HepG2 (cell line): ENCODE results near the gene ABRACL. TPM values are rescaled to one million over a fixed set of nuclear protein-coding genes. Genes with fewer than 3 reads are reported as not detected.

Experiments
- BHLHE40 ChIP-seq: IDR thresholded peaks from 2 replicates; pipeline ENCODE4 v1.6.1; 2011; ENCODE audit warnings: low read length, improper control_type of control experiment
- CCAR2 ChIP-seq: fragments of 200-400 bp; formaldehyde crosslinking; optimal IDR thresholded peaks from 2 replicates; pipeline ENCODE3; 2018; ENCODE audit warnings: low read depth, mild to moderate bottlenecking, low read length, moderate library complexity
- CREM ChIP-seq, 2 experiments: sonication (generic) in 1 of 2; formaldehyde crosslinking in 1 of 2; IDR thresholded peaks; 2 replicates each; pipeline versions ENCODE4 v1.4.0 to v1.6.1; 2016 to 2020; ENCODE audit warnings: antibody characterized with exemption in 1 of 2, mild to moderate bottlenecking in 1 of 2, missing genetic modification reagents in 1 of 2
- EEA1 ChIP-seq: sonication (generic); formaldehyde crosslinking; IDR thresholded peaks from 2 replicates; pipeline ENCODE4 v1.5.1; 2020; ENCODE audit warnings: mild to moderate bottlenecking, missing genetic modification reagents, borderline replicate concordance
- EP300 ChIP-seq, 3 experiments: sonication (generic) in 1 of 3; formaldehyde crosslinking in 1 of 3; IDR thresholded peaks; 2 replicates each; pipeline versions ENCODE4 v1.5.1 to v1.6.1; 2011 to 2020; ENCODE audit warnings: low read depth in 2 of 3, low read length in 2 of 3, borderline replicate concordance in 1 of 3, improper control_type of control experiment in 1 of 3, mild to moderate bottlenecking in 1 of 3, missing genetic modification reagents in 1 of 3, moderate library complexity in 1 of 3
- FOSL1 ChIP-seq: sonication (generic); formaldehyde crosslinking; IDR thresholded peaks from 2 replicates; pipeline ENCODE4 v1.9.0; 2021; ENCODE audit warnings: missing genetic modification reagents, borderline replicate concordance
- FOSL2 ChIP-seq: sonication (generic); formaldehyde crosslinking; IDR thresholded peaks from 2 replicates; pipeline ENCODE4 v1.4.0; 2020; ENCODE audit warnings: missing genetic modification reagents
- GATAD1 ChIP-seq: IDR thresholded peaks from 2 replicates; pipeline ENCODE4 v1.6.1; 2016; ENCODE audit warnings: missing genetic modification reagents, missing compliant biosample characterization
- GPN1 ChIP-seq: sonication (generic); formaldehyde crosslinking; IDR thresholded peaks from 2 replicates; pipeline ENCODE4 v1.5.1; 2020; ENCODE audit warnings: missing genetic modification reagents, borderline replicate concordance
- MIER3 ChIP-seq: IDR thresholded peaks from 2 replicates; pipeline ENCODE4 v1.6.1; 2016; ENCODE audit warnings: missing compliant biosample characterization, borderline replicate concordance
- NFE2 ChIP-seq: sonication (generic); formaldehyde crosslinking; IDR thresholded peaks from 2 replicates; pipeline ENCODE4 v1.4.0; 2020; ENCODE audit warnings: missing genetic modification reagents
- NR2F2 ChIP-seq: IDR thresholded peaks from 2 replicates; pipeline ENCODE4 v1.6.1; 2012; ENCODE audit warnings: low read depth, inconsistent platforms, borderline replicate concordance
- NRL ChIP-seq: sonication (generic); formaldehyde crosslinking; IDR thresholded peaks from 2 replicates; pipeline ENCODE4 v1.5.0; 2020; ENCODE audit warnings: missing genetic modification reagents, mild to moderate bottlenecking, moderate library complexity, borderline replicate concordance
- PHF5A ChIP-seq: IDR thresholded peaks from one replicate; pipeline ENCODE4 v1.6.1; 2018; ENCODE audit warnings: low read depth, missing genetic modification reagents; ENCODE audit not compliant: unreplicated experiment
- TARDBP ChIP-seq: sonication (generic); formaldehyde crosslinking; IDR thresholded peaks from 2 replicates; pipeline ENCODE4 v1.8.0; 2022; ENCODE audit warnings: mild to moderate bottlenecking, missing genetic modification reagents
- TCF12 ChIP-seq, 2 experiments: fragments of 450-650 bp in 1 of 2; sonication (generic) in 1 of 2; formaldehyde crosslinking in 1 of 2; IDR thresholded peaks; 2 replicates each; pipeline versions ENCODE4 v1.6.1 to v1.8.0; 2017 to 2022; ENCODE audit warnings: antibody characterized with exemption in 1 of 2, mild to moderate bottlenecking in 1 of 2, missing genetic modification reagents in 1 of 2, moderate library complexity in 1 of 2
- ZBTB7A ChIP-seq: sonication (generic); formaldehyde crosslinking; IDR thresholded peaks from 2 replicates; pipeline ENCODE4 v1.8.0; 2022; ENCODE audit warnings: mild to moderate bottlenecking, missing genetic modification reagents
- ZNF121 ChIP-seq: sonication (generic); formaldehyde crosslinking; IDR thresholded peaks from 2 replicates; pipeline ENCODE4 v1.5.0; 2020; ENCODE audit warnings: mild to moderate bottlenecking, missing genetic modification reagents
- ZNF224 ChIP-seq: sonication (generic); formaldehyde crosslinking; IDR thresholded peaks from 2 replicates; pipeline ENCODE4 v1.5.0; 2020; ENCODE audit warnings: mild to moderate bottlenecking, missing genetic modification reagents
- ZNF256 ChIP-seq: sonication (generic); formaldehyde crosslinking; conservative IDR thresholded peaks from 2 replicates; pipeline ENCODE4 v1.4.0; 2020; ENCODE audit warnings: missing genetic modification reagents
- ZNF264 ChIP-seq: sonication (generic); formaldehyde crosslinking; IDR thresholded peaks from 2 replicates; pipeline ENCODE4 v1.4.0; 2020; ENCODE audit warnings: missing genetic modification reagents
- ZNF670 ChIP-seq: sonication (generic); formaldehyde crosslinking; IDR thresholded peaks from 2 replicates; pipeline ENCODE4 v1.8.0; 2022; ENCODE audit warnings: mild to moderate bottlenecking, missing genetic modification reagents, borderline replicate concordance
- ZNF746 ChIP-seq: sonication (generic); formaldehyde crosslinking; IDR thresholded peaks from 2 replicates; pipeline ENCODE4 v1.8.0; 2022; ENCODE audit warnings: mild to moderate bottlenecking, missing genetic modification reagents
- ZNF775 ChIP-seq: sonication (generic); formaldehyde crosslinking; IDR thresholded peaks from 2 replicates; pipeline ENCODE4 v1.4.0; 2020; ENCODE audit warnings: missing genetic modification reagents, mild to moderate bottlenecking, moderate library complexity, borderline replicate concordance
- polyA plus RNA-seq, 8 experiments: library from polyadenylated mRNA; depleted of rRNA in 3 of 8; stranded (reverse) in 7 of 8; unstranded in 1 of 8; fragments of >200 nt; fragmentation: Illumina TruSeq in 4 of 8; extraction: Trizol in 4 of 8; gene quantifications; 2 replicates each; pipeline versions ENCODE4 v1.2.1 to v1.2.3, GENCODE V29; 2011 to 2016; ENCODE audit warnings: low read depth in 4 of 8, missing spikeins in 1 of 8, mixed read lengths in 1 of 8; ENCODE audit not compliant: insufficient read depth in 1 of 8
- total RNA-seq, 5 experiments: library from RNA; depleted of rRNA; stranded (reverse); fragments of >200 nt; fragmentation: Illumina TruSeq; extraction: Trizol; gene quantifications; 2 replicates each; pipeline ENCODE4 v1.2.3, GENCODE V29; 2016; ENCODE audit warnings: low read depth in 1 of 5
- TF ChIP-seq, protein P1 (sequence below): sonication (generic); formaldehyde crosslinking; IDR thresholded peaks from 2 replicates; pipeline ENCODE4 v1.4.0; 2020; ENCODE audit warnings: missing genetic modification reagents

The ABRACL gene
- total and polyA plus RNA-seq, 2 of the 13 experiments (the other 11 are each of a cell fraction or from before 2014, with no cell fraction given) = 1.4 to 5.4 TPM

DNA sequence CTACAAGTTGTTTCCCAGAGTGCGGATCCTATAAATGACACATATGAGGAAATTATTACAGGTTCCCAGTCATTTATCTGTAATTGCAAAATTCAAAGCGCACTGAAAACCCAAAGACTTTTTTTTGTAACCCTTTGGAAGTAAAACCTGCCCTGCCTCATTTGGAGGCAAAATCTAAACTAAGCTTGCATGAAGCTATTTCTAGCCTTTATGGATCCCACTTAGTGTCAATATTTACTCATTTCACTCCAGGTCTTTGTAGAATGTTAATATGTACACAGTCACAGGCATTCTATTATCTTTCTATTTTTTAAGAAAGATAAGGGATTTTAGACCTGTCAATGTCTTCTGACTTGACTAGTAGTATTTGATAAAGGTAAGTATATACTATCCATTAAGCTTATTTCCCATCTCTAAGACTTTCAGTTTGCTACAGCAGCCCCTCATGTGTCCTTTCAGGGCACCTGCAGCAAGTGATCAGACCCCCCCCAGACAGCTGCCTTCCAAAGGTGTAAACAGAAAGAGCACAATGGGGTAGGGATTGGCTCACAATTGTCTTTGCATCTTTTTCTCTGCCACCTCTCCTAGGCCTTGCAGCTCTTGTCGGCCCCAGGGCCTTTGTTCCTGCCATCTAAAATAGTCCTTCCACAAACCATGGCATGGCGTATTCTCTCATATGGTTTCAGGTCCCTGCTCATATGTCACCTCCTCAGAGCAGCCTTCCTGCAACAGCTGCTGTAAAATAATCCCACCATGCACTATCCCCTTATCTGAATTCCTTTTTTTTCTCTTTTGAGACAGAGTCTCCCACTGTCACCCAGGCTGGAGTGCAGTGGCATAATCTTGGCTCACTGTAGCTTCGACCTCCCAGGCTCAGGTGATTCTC, 39.2 kb upstream of the ABRACL start (continued):
- TF ChIP-seq, protein P1, sequence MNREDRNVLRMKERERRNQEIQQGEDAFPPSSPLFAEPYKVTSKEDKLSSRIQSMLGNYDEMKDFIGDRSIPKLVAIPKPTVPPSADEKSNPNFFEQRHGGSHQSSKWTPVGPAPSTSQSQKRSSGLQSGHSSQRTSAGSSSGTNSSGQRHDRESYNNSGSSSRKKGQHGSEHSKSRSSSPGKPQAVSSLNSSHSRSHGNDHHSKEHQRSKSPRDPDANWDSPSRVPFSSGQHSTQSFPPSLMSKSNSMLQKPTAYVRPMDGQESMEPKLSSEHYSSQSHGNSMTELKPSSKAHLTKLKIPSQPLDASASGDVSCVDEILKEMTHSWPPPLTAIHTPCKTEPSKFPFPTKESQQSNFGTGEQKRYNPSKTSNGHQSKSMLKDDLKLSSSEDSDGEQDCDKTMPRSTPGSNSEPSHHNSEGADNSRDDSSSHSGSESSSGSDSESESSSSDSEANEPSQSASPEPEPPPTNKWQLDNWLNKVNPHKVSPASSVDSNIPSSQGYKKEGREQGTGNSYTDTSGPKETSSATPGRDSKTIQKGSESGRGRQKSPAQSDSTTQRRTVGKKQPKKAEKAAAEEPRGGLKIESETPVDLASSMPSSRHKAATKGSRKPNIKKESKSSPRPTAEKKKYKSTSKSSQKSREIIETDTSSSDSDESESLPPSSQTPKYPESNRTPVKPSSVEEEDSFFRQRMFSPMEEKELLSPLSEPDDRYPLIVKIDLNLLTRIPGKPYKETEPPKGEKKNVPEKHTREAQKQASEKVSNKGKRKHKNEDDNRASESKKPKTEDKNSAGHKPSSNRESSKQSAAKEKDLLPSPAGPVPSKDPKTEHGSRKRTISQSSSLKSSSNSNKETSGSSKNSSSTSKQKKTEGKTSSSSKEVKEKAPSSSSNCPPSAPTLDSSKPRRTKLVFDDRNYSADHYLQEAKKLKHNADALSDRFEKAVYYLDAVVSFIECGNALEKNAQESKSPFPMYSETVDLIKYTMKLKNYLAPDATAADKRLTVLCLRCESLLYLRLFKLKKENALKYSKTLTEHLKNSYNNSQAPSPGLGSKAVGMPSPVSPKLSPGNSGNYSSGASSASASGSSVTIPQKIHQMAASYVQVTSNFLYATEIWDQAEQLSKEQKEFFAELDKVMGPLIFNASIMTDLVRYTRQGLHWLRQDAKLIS = no peak
- TF ChIP-seq ZNF256 (CRISPR knock-in tag) (no peak), ZNF775 (no peak), EEA1 (CRISPR knock-in tag) (no peak), EP300 (IDR thresholded peaks at IDR 0.05; ENCODE audit: low read depth in 2 of 2, low read length in 2 of 2) (peak in 1 of 2 experiments; percentile 63; a peak in 2 of 4 replicates), EP300 (CRISPR knock-in tag; IDR thresholded peaks at IDR 0.05; ENCODE audit: borderline replicate concordance) (no peak), GATAD1 (CRISPR knock-in tag) (no peak), CREM (IDR thresholded peaks at IDR 0.05) (peak; percentile 60; the same call in 1 of the 2 replicates), CREM (CRISPR knock-in tag; IDR thresholded peaks at IDR 0.05) (no peak), NRL (CRISPR knock-in tag) (no peak), NR2F2 (no peak), FOSL2 (CRISPR knock-in tag) (no peak), GPN1 (CRISPR knock-in tag) (no peak), CCAR2 (no peak), TCF12 (IDR thresholded peaks at IDR 0.05) (no peak), TCF12 (CRISPR knock-in tag; IDR thresholded peaks at IDR 0.05) (no peak), TARDBP (CRISPR knock-in tag) (no peak), FOSL1 (CRISPR knock-in tag) (no peak), ZNF224 (CRISPR knock-in tag) (no peak), ZBTB7A (CRISPR knock-in tag) (no peak), ZNF670 (CRISPR knock-in tag) (0 out of 2 replicates have a peak, but pooled peaks have one; percentile 35), NFE2 (CRISPR knock-in tag) (no peak), ZNF746 (CRISPR knock-in tag) (no peak), PHF5A (CRISPR knock-in tag) (no peak), ZNF121 (CRISPR knock-in tag) (no peak), MIER3 (CRISPR knock-in tag) (0 out of 2 replicates have a peak, but pooled peaks have one; percentile 43), ZNF264 (CRISPR knock-in tag) (0 out of 2 replicates have a peak, but pooled peaks have one; percentile 27), BHLHE40 (0 out of 2 replicates have a peak, but pooled peaks have one; percentile 19)
